Measurements from ENCODE around the gene CYS1. TPM values are rescaled to one million over a fixed set of nuclear protein-coding genes. Genes with fewer than 3 reads are reported as not detected.
"Not testable (repeated sequence)": the region's sequence is repeated elsewhere in the genome, so short reads cannot be mapped to it uniquely, and the experiment has no call there.

CYS1 gene
- total RNA-seq, 1 donor from 2014 or later: 0.80 TPM

GRCh38 chr2:10094271-10094814 lies 14.1 kb upstream of the CYS1 start:
- no peak for DNase-seq (ENCODE audit: low spot score)

GRCh38 chr2:10091889-10092244 lies 11.7 kb upstream of the CYS1 start:
- DNase-seq (ENCODE audit: low spot score): not testable (repeated sequence)

- no peak for DNase-seq (ENCODE audit: low spot score)
These were observed 11.1 kb upstream of the CYS1 start for GRCh38 chr2:10091182-10091888.

- no peak for DNase-seq (ENCODE audit: low spot score)
These were observed 9.5 kb upstream of the CYS1 start for GRCh38 chr2:10089565-10090190.

GRCh38 chr2:10087360-10087759 lies 7.1 kb upstream of the CYS1 start:
- no peak for DNase-seq (ENCODE audit: low spot score)

- DNase-seq (ENCODE audit: low spot score): no peak
These were observed 6.7 kb upstream of the CYS1 start for GRCh38 chr2:10086950-10087349.

- no peak for DNase-seq (ENCODE audit: low spot score)
These were observed 5.5 kb upstream of the CYS1 start for GRCh38 chr2:10085668-10086059.

GRCh38 chr2:10085043-10085667 lies 4.9 kb upstream of the CYS1 start:
- DNase-seq (ENCODE audit: low spot score): no peak

- no peak for DNase-seq (ENCODE audit: low spot score)
These were observed 4.1 kb upstream of the CYS1 start for GRCh38 chr2:10084223-10084865.

GRCh38 chr2:10083692-10084211 lies 3.5 kb upstream of the CYS1 start:
- DNase-seq (ENCODE audit: low spot score): no peak

GRCh38 chr2:10083046-10083445 lies 2.8 kb upstream of the CYS1 start:
- no peak for DNase-seq (ENCODE audit: low spot score)

- no peak for DNase-seq (ENCODE audit: low spot score)
These were observed 509 bp upstream of the CYS1 start for GRCh38 chr2:10080536-10081304.

GRCh38 chr2:10079266-10079869 lies 843 bp downstream of the CYS1 start:
- no peak for DNase-seq (ENCODE audit: low spot score)

GRCh38 chr2:10078704-10079265 lies 1.4 kb downstream of the CYS1 start:
- DNase-seq (ENCODE audit: low spot score): no peak

- no peak for DNase-seq (ENCODE audit: low spot score)
These were observed 2.2 kb downstream of the CYS1 start for GRCh38 chr2:10078001-10078400.

GRCh38 chr2:10076988-10077527 lies 3.2 kb downstream of the CYS1 start:
- DNase-seq (ENCODE audit: low spot score): no peak

GRCh38 chr2:10076511-10076910 lies 3.7 kb downstream of the CYS1 start:
- no peak for DNase-seq (ENCODE audit: low spot score)

- DNase-seq (ENCODE audit: low spot score): no peak
These were observed 4.5 kb downstream of the CYS1 start for GRCh38 chr2:10075571-10076209.

GRCh38 chr2:10075101-10075500 lies 5.1 kb downstream of the CYS1 start:
- no peak for DNase-seq (ENCODE audit: low spot score)

All from mesenteric fat pad (tissue), 1 donor.